Measurements from ENCODE around the gene FHAD1.

DNA sequence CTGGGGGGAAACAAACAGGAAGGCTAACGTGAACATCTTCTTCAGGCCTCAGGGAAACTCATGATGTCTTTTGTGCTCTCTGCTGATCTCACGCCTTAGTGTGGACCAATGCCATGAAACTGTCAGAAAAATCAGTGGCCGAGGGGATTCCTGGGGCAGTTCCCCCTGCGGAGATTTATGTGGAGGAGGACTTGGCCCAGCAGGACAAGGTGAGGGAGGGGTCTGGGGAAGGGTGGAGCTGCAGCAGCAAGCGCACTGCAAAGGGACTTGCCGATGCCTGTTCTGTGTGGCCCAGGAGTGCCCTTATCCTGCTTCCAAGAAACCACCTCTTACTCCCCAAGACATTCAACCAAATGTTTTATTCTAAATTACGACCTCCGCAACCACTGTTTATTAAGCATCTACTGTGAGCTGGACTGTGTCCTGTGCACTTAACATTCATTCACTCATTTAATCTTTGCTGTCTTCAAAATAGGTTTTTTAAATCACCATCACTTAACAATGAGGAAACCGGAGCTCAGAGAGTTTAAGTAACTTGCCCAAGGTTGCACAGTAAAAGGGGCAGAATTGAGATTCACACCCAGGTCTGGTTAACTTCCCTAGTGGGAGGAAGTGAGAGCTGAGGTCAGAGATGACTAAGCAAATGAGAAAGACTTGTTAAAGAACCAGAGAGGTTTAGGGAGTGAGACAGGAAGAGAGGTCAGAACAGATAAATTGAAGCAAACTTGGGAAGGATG, 49.7 kb downstream of the FHAD1 start:
- TF ChIP-seq, protein P1, sequence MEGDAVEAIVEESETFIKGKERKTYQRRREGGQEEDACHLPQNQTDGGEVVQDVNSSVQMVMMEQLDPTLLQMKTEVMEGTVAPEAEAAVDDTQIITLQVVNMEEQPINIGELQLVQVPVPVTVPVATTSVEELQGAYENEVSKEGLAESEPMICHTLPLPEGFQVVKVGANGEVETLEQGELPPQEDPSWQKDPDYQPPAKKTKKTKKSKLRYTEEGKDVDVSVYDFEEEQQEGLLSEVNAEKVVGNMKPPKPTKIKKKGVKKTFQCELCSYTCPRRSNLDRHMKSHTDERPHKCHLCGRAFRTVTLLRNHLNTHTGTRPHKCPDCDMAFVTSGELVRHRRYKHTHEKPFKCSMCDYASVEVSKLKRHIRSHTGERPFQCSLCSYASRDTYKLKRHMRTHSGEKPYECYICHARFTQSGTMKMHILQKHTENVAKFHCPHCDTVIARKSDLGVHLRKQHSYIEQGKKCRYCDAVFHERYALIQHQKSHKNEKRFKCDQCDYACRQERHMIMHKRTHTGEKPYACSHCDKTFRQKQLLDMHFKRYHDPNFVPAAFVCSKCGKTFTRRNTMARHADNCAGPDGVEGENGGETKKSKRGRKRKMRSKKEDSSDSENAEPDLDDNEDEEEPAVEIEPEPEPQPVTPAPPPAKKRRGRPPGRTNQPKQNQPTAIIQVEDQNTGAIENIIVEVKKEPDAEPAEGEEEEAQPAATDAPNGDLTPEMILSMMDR (conservative IDR thresholded peaks at IDR 0.05 in 1 of 2, IDR thresholded peaks at IDR 0.05 in 1 of 2; ENCODE audit: extremely low read depth in 1 of 2, insufficient read depth in 1 of 2, low read depth in 1 of 2, low read length in 2 of 2) = no peak
- TF ChIP-seq EZH2 (IDR thresholded peaks at IDR 0.05; ENCODE audit: borderline replicate concordance, low read length) = no peak

Measured in mammary epithelial cell (primary cell).